ENCODE data around the gene LRCOL1. TPM values are rescaled to one million over a fixed set of nuclear protein-coding genes. Genes with fewer than 3 reads are reported as not detected.

The LRCOL1 gene
- total RNA-seq, 2 donors from 2014 or later: not detected

GRCh38 chr12:132606466-132606865 lies 3.9 kb downstream of the LRCOL1 start:
- Mint-ChIP-seq H3K27me3 (ENCODE audit: insufficient read depth) (peaks cover 88% of the 10 kb centered on the region), H3K4me3 (no peak overlapping the region), H3K36me3 (ENCODE audit: low read depth) (no peaks in the 10 kb centered on the region), H3K9me3 (peaks cover 6% of the 10 kb centered on the region), H3K27ac (no peak overlapping the region), H3K4me1 (no peaks in the 10 kb centered on the region)
- DNase-seq: peak; percentile 47
- Histone ChIP-seq H3K4me1 (ENCODE audit: control insufficient read depth, insufficient read depth, low read length) (no peaks in the 10 kb centered on the region), H3K27ac (ENCODE audit: low read depth, low read length) (no peak overlapping the region), H3K27me3 (ENCODE audit: control insufficient read depth, insufficient read depth, low read length, poor library complexity, severe bottlenecking) (peaks cover 81% of the 10 kb centered on the region), H3K4me3 (ENCODE audit: low read length) (no peak overlapping the region), H3K9ac (ENCODE audit: extremely low read depth, low read length, poor library complexity, severe bottlenecking) (no peak overlapping the region), H3K36me3 (ENCODE audit: control insufficient read depth, insufficient read depth, low read length) (no peaks in the 10 kb centered on the region), H3K9me3 (ENCODE audit: control insufficient read depth, low read length) (no peaks in the 10 kb centered on the region)
- 74 to 79% methylated on average over 15 to 16 of the region's 16 CpGs for WGBS, 2 experiments (ENCODE audit: insufficient coverage in 1 of 2, insufficient read length in 1 of 2)
- no peak for TF ChIP-seq CTCF (conservative IDR thresholded peaks at IDR 0.05)

- peaks cover 2% of the 10 kb centered on the region for H3K9me3 Mint-ChIP-seq
- H3K27me3 Mint-ChIP-seq (ENCODE audit: insufficient read depth): peaks cover 87% of the 10 kb centered on the region
Observed at GRCh38 chr12:132605892-132606291, 4.5 kb downstream of the LRCOL1 start.

GRCh38 chr12:132604668-132605441 lies 5.5 kb downstream of the LRCOL1 start:
- Mint-ChIP-seq H3K4me3 (no peak overlapping the region), H3K36me3 (ENCODE audit: low read depth) (no peaks in the 10 kb centered on the region), H3K9me3 (no peaks in the 10 kb centered on the region), H3K4me1 (no peaks in the 10 kb centered on the region), H3K27me3 (ENCODE audit: insufficient read depth) (peaks cover 87% of the 10 kb centered on the region), H3K27ac (no peak overlapping the region)
- no peaks in the 10 kb centered on the region for H3K36me3 ChIP-seq (ENCODE audit: control insufficient read depth, insufficient read depth, low read length)
- no peak overlapping the region for H3K27ac ChIP-seq (ENCODE audit: low read depth, low read length)
- 81 to 88% methylated on average over 6 to 13 of the region's 16 CpGs for WGBS, 2 experiments (ENCODE audit: insufficient coverage in 1 of 2, insufficient read length in 1 of 2)
- H3K9ac ChIP-seq (ENCODE audit: extremely low read depth, low read length, poor library complexity, severe bottlenecking): no peak overlapping the region
- no peaks in the 10 kb centered on the region for H3K9me3 ChIP-seq (ENCODE audit: control insufficient read depth, low read length)
- no peak overlapping the region for H3K4me3 ChIP-seq (ENCODE audit: low read length)
- no peaks in the 10 kb centered on the region for H3K4me1 ChIP-seq (ENCODE audit: control insufficient read depth, insufficient read depth, low read length)
- peaks cover 84% of the 10 kb centered on the region for H3K27me3 ChIP-seq (ENCODE audit: control insufficient read depth, insufficient read depth, low read length, poor library complexity, severe bottlenecking)
- no peak for TF ChIP-seq CTCF (conservative IDR thresholded peaks at IDR 0.05)
- no peak for DNase-seq

More at GRCh38 chr12:132605892-132606291, 4.5 kb downstream of the LRCOL1 start:
- no peaks in the 10 kb centered on the region for H3K36me3 ChIP-seq (ENCODE audit: control insufficient read depth, insufficient read depth, low read length)
- H3K9me3 ChIP-seq (ENCODE audit: control insufficient read depth, low read length): no peaks in the 10 kb centered on the region
- H3K4me3 ChIP-seq (ENCODE audit: low read length): no peak overlapping the region
- no peak for TF ChIP-seq CTCF (conservative IDR thresholded peaks at IDR 0.05)
- Mint-ChIP-seq H3K36me3 (ENCODE audit: low read depth) (no peaks in the 10 kb centered on the region), H3K4me1 (no peaks in the 10 kb centered on the region), H3K4me3 (no peak overlapping the region), H3K27ac (no peak overlapping the region)
- H3K27me3 ChIP-seq (ENCODE audit: control insufficient read depth, insufficient read depth, low read length, poor library complexity, severe bottlenecking): peaks cover 83% of the 10 kb centered on the region
- no peak overlapping the region for H3K9ac ChIP-seq (ENCODE audit: extremely low read depth, low read length, poor library complexity, severe bottlenecking)
- no peak overlapping the region for H3K27ac ChIP-seq (ENCODE audit: low read depth, low read length)
- no peaks in the 10 kb centered on the region for H3K4me1 ChIP-seq (ENCODE audit: control insufficient read depth, insufficient read depth, low read length)
- no peak for DNase-seq
- WGBS, 2 experiments (ENCODE audit: insufficient coverage in 1 of 2, insufficient read length in 1 of 2): 85 to 87% methylated on average over 13 to 18 of the region's 18 CpGs

All from endodermal cell (in vitro differentiated cells).